ENCODE data around the gene DENND1A. TPM values are rescaled to one million over a fixed set of nuclear protein-coding genes. Genes with fewer than 3 reads are reported as not detected.

DENND1A gene
- total RNA-seq, 1 experiment from 2014 or later = 13.0 TPM

GRCh38 chr9:123500336-123500735, 429.6 kb downstream of the DENND1A start:
- DNase-seq = no peak
- BruUV-seq (replicated peaks) = no TSS peak
- Mint-ChIP-seq H3K27ac (ENCODE audit: unreplicated experiment) (no peak overlapping the region), H3K4me3 (ENCODE audit: low read depth, unreplicated experiment) (no peak overlapping the region), H3K27me3 (ENCODE audit: unreplicated experiment) (no peaks in the 10 kb centered on the region), H3K4me1 (ENCODE audit: low read depth, unreplicated experiment) (no peaks in the 10 kb centered on the region), H3K9me3 (ENCODE audit: low read depth, unreplicated experiment) (no peaks in the 10 kb centered on the region), H3K36me3 (ENCODE audit: insufficient read depth, unreplicated experiment) (no peaks in the 10 kb centered on the region)
- no peak for TF ChIP-seq CTCF (IDR thresholded peaks at IDR 0.05; ENCODE audit: unreplicated experiment)
- intact Hi-C loops (cut with micrococcal nuclease; ENCODE audit: unreplicated experiment) = no loop called here
- CTCF ChIA-PET = no interaction called here

- H3K4me1 Mint-ChIP-seq (ENCODE audit: low read depth, unreplicated experiment) = no peaks in the 10 kb centered on the region
- no TSS peak for BruUV-seq (replicated peaks)
- no peak overlapping the region for H3K4me3 Mint-ChIP-seq (ENCODE audit: low read depth, unreplicated experiment)
- intact Hi-C loops (cut with micrococcal nuclease; ENCODE audit: unreplicated experiment) = no loop called here
- no peak for DNase-seq
- no peaks in the 10 kb centered on the region for H3K27me3 Mint-ChIP-seq (ENCODE audit: unreplicated experiment)
- no peak overlapping the region for H3K27ac Mint-ChIP-seq (ENCODE audit: unreplicated experiment)
- H3K36me3 Mint-ChIP-seq (ENCODE audit: insufficient read depth, unreplicated experiment) = no peaks in the 10 kb centered on the region
- no peaks in the 10 kb centered on the region for H3K9me3 Mint-ChIP-seq (ENCODE audit: low read depth, unreplicated experiment)
- CTCF ChIA-PET = no interaction called here
- no peak for TF ChIP-seq CTCF (IDR thresholded peaks at IDR 0.05; ENCODE audit: unreplicated experiment)
These were observed 432.1 kb downstream of the DENND1A start for GRCh38 chr9:123497830-123498229.

- Mint-ChIP-seq H3K36me3 (ENCODE audit: insufficient read depth, unreplicated experiment) (no peaks in the 10 kb centered on the region), H3K27me3 (ENCODE audit: unreplicated experiment) (no peaks in the 10 kb centered on the region), H3K4me3 (ENCODE audit: low read depth, unreplicated experiment) (no peak overlapping the region), H3K4me1 (ENCODE audit: low read depth, unreplicated experiment) (no peaks in the 10 kb centered on the region), H3K27ac (ENCODE audit: unreplicated experiment) (no peak overlapping the region), H3K9me3 (ENCODE audit: low read depth, unreplicated experiment) (no peaks in the 10 kb centered on the region)
- CTCF ChIA-PET = interaction anchor here (1.1 kb wide), 1 partner anchor 11 kb away, joined by 4 read pairs; no protein-coding TSS in a partner anchor
- TF ChIP-seq CTCF (IDR thresholded peaks at IDR 0.05; ENCODE audit: unreplicated experiment) = no peak
- no TSS peak for BruUV-seq (replicated peaks)
- no peak for DNase-seq
- intact Hi-C loops (cut with micrococcal nuclease; ENCODE audit: unreplicated experiment) = no loop called here
These were observed 434.2 kb downstream of the DENND1A start for GRCh38 chr9:123495731-123496130.

GRCh38 chr9:123493627-123494026, 436.3 kb downstream of the DENND1A start:
- Mint-ChIP-seq H3K27ac (ENCODE audit: unreplicated experiment) (no peak overlapping the region), H3K36me3 (ENCODE audit: insufficient read depth, unreplicated experiment) (no peaks in the 10 kb centered on the region), H3K4me3 (ENCODE audit: low read depth, unreplicated experiment) (no peak overlapping the region), H3K9me3 (ENCODE audit: low read depth, unreplicated experiment) (no peaks in the 10 kb centered on the region), H3K27me3 (ENCODE audit: unreplicated experiment) (no peaks in the 10 kb centered on the region), H3K4me1 (ENCODE audit: low read depth, unreplicated experiment) (no peaks in the 10 kb centered on the region)
- TF ChIP-seq CTCF (IDR thresholded peaks at IDR 0.05; ENCODE audit: unreplicated experiment) = no peak
- CTCF ChIA-PET = no interaction called here
- intact Hi-C loops (cut with micrococcal nuclease; ENCODE audit: unreplicated experiment) = no loop called here
- BruUV-seq (replicated peaks) = no TSS peak
- no peak for DNase-seq

All from Calu3 (cell line).